GM19324 (cell line): ENCODE data around the gene LLGL2.
"Not testable (repeated sequence)": the region's sequence is repeated elsewhere in the genome, so short reads cannot be mapped to it uniquely, and the experiment has no call there.

Experiments
- ATAC-seq: cut with Tn5 transposase; IDR thresholded peaks from one replicate; pipeline ENCODE4 v1.9.1; 2021; ENCODE audit warnings: mild to moderate bottlenecking, moderate library complexity; ENCODE audit not compliant: unreplicated experiment, low FRiP score

The LLGL2 gene

GRCh38 chr17:75524970-75525805, at the start of gene LLGL2:
Gene LLGL2, plus strand, starts transcription at chr17:75525697. Its CDS starts 17,730 bp downstream, at chr17:75543427.
- peak; percentile 86 for ATAC-seq

GRCh38 chr17:75475851-75476250, 49.6 kb upstream of the LLGL2 start:
- no peak for ATAC-seq

- no peak for ATAC-seq
These were observed 49.2 kb upstream of the LLGL2 start for GRCh38 chr17:75476271-75476671.

GRCh38 chr17:75476752-75477489, 48.6 kb upstream of the LLGL2 start:
- ATAC-seq, result no peak

- not testable (repeated sequence) for ATAC-seq
These were observed 48.0 kb upstream of the LLGL2 start for GRCh38 chr17:75477490-75477862.

- no peak for ATAC-seq
These were observed 47.0 kb upstream of the LLGL2 start for GRCh38 chr17:75478508-75478907.

GRCh38 chr17:75480281-75480680, 45.2 kb upstream of the LLGL2 start:
- no peak for ATAC-seq

- ATAC-seq, result no peak
These were observed 44.1 kb upstream of the LLGL2 start for GRCh38 chr17:75481194-75482068.

- no peak for ATAC-seq
These were observed 43.2 kb upstream of the LLGL2 start for GRCh38 chr17:75482098-75482942.

GRCh38 chr17:75485688-75486087, 39.8 kb upstream of the LLGL2 start:
- no peak for ATAC-seq

GRCh38 chr17:75486151-75486550, 39.3 kb upstream of the LLGL2 start:
- ATAC-seq, result no peak

- no peak for ATAC-seq
These were observed 38.5 kb upstream of the LLGL2 start for GRCh38 chr17:75486951-75487350.

- no peak for ATAC-seq
These were observed 38.0 kb upstream of the LLGL2 start for GRCh38 chr17:75487351-75488070.

- no peak for ATAC-seq
These were observed 36.6 kb upstream of the LLGL2 start for GRCh38 chr17:75488693-75489510.

- no peak for ATAC-seq
These were observed 36.0 kb upstream of the LLGL2 start for GRCh38 chr17:75489511-75489955.

- ATAC-seq, result no peak
These were observed 35.2 kb upstream of the LLGL2 start for GRCh38 chr17:75490173-75490743.

GRCh38 chr17:75490953-75491649, 34.4 kb upstream of the LLGL2 start:
- no peak for ATAC-seq
